Activated naive CD8-positive, alpha-beta T cell treated with anti-CD3 and anti-CD28 coated beads, Interleukin-2, amount 50 U/mL, for 24 hours (primary cell): ENCODE measurements around the gene IKZF1.

Experiments
- ATAC-seq: fragments of 150-1000 bp; cut with Tn5 transposase; one replicate; pipeline ENCODE4 v1.10.0; 2021
- DNase-seq: peaks from one replicate; pipeline ENCODE4 v3.0.0; 2021
- H3K27ac Mint-ChIP-seq: one replicate; pipeline ENCODE4 v1.8.0; 2021; ENCODE audit warnings: mild to moderate bottlenecking, mixed read lengths
- H3K27me3 Mint-ChIP-seq: one replicate; pipeline ENCODE4 v1.8.0; 2021; ENCODE audit warnings: mixed read lengths
- H3K36me3 Mint-ChIP-seq: one replicate; pipeline ENCODE4 v1.8.0; 2021; ENCODE audit warnings: low read depth, mixed read lengths
- H3K4me1 Mint-ChIP-seq: one replicate; pipeline ENCODE4 v1.8.0; 2021; ENCODE audit warnings: mixed read lengths
- H3K4me3 Mint-ChIP-seq: one replicate; pipeline ENCODE4 v1.8.0; 2021; ENCODE audit warnings: mild to moderate bottlenecking, moderate library complexity, mixed read lengths
- H3K9me3 Mint-ChIP-seq: one replicate; pipeline ENCODE4 v1.8.0; 2021; ENCODE audit warnings: mixed read lengths

IKZF1 gene

GRCh38 chr7:50296799-50297198, 7.7 kb upstream of the IKZF1 start:
- no peak for DNase-seq
- Mint-ChIP-seq H3K9me3 (no peaks in the 10 kb centered on the region), H3K27me3 (no peaks in the 10 kb centered on the region), H3K27ac (no peak overlapping the region), H3K4me3 (no peak overlapping the region), H3K4me1 (peaks cover 63% of the 10 kb centered on the region), H3K36me3 (no peaks in the 10 kb centered on the region)
- ATAC-seq, result no peak

DNA sequence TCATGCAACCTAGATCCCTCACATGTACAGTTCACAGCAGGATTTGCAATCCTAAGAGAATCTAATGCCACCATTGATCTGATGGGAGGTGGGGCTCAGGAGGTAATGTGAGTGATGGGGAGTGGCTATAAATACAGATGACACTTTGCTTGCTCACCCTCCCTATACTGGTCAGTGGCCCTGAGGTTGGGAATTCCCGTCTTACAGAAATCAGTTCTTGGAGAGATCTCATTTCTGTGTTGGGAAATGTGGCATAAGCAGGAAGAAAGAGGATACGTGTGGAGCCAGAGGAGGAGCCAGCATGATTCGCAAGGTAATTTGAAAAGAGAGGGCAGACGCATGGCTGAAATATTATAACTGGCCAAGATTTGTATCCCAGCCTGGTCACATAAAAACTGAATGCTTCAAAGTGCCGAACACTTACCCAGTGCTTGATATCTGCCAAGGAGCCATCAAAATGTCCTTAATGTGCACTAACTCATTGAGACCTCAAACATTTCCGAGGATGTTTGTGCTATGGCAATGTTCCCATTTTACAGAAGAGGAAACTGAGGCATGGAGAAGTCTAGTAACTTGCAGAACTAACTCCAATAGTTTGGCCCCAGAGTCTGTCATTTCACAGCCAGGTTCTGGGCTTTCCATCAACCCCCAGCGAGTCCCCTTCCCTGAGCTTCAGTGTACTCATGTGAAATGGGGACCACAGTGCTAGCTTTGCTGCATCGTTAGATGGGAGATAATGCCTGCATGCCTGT, 5.5 kb upstream of the IKZF1 start:
- H3K4me1 Mint-ChIP-seq, result peaks cover 55% of the 10 kb centered on the region
- no peaks in the 10 kb centered on the region for H3K9me3 Mint-ChIP-seq
- H3K36me3 Mint-ChIP-seq, result no peaks in the 10 kb centered on the region
- DNase-seq (no peak), ATAC-seq (no peak)
- H3K27me3 Mint-ChIP-seq, result no peaks in the 10 kb centered on the region
- H3K4me3 Mint-ChIP-seq, result no peak overlapping the region
- H3K27ac Mint-ChIP-seq, result no peak overlapping the region

- peaks cover 49% of the 10 kb centered on the region for H3K4me1 Mint-ChIP-seq
- no peak for ATAC-seq
- H3K9me3 Mint-ChIP-seq, result no peaks in the 10 kb centered on the region
- H3K36me3 Mint-ChIP-seq, result peaks cover 4% of the 10 kb centered on the region
- no peak overlapping the region for H3K4me3 Mint-ChIP-seq
- DNase-seq, result no peak
- H3K27me3 Mint-ChIP-seq, result no peaks in the 10 kb centered on the region
- peak overlapping the region; percentile 41 for H3K27ac Mint-ChIP-seq
Measured at GRCh38 chr7:50300336-50300735, 4.2 kb upstream of the IKZF1 start.

DNA sequence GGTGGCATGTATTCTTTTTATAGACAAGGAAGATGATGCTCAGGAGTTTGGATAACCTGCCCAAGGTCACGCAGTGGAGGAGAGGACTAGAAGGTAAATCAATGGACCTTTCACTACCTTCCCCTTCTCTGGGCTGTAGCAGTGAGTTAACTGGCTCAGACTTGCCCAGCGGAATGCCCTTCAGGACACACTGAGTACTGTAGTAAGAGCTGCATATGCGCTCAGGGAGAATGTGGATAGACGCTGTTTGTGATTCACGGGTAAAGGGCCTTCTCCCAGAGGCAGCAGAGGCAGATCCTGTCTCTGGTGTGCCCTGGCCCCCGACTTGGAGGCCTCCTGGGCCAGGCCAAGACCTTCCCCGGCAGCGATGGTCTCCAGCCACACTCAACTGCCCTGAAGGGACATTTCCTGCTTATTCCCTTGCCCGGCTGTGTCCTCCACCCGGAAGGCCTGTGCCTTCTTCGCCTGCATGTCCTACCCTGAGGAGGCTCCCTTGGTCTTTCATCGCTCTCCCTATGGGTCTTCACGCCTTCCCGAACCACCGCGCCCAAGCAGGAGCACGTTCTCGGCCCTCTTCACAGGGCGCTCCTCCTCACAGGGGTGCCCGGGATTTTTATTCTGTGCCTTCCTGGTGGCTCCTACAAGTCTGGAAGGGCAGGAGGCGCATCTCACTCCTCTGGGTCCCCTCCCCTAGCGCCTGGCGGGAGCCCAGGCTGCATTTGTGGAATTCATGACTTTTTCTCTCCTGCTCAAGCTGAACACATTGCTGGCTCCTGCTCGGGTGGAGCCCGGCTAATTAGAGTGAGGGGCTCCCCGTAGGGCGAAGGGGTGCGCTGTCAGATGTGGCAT, 1.8 kb upstream of the IKZF1 start:
- H3K9me3 Mint-ChIP-seq, result no peaks in the 10 kb centered on the region
- ATAC-seq (no peak), DNase-seq (no peak)
- peak overlapping the region; percentile 74 for H3K4me3 Mint-ChIP-seq
- no peaks in the 10 kb centered on the region for H3K27me3 Mint-ChIP-seq
- peak overlapping the region; percentile 74 for H3K27ac Mint-ChIP-seq
- peaks cover 44% of the 10 kb centered on the region for H3K4me1 Mint-ChIP-seq
- H3K36me3 Mint-ChIP-seq, result peaks cover 28% of the 10 kb centered on the region

DNA sequence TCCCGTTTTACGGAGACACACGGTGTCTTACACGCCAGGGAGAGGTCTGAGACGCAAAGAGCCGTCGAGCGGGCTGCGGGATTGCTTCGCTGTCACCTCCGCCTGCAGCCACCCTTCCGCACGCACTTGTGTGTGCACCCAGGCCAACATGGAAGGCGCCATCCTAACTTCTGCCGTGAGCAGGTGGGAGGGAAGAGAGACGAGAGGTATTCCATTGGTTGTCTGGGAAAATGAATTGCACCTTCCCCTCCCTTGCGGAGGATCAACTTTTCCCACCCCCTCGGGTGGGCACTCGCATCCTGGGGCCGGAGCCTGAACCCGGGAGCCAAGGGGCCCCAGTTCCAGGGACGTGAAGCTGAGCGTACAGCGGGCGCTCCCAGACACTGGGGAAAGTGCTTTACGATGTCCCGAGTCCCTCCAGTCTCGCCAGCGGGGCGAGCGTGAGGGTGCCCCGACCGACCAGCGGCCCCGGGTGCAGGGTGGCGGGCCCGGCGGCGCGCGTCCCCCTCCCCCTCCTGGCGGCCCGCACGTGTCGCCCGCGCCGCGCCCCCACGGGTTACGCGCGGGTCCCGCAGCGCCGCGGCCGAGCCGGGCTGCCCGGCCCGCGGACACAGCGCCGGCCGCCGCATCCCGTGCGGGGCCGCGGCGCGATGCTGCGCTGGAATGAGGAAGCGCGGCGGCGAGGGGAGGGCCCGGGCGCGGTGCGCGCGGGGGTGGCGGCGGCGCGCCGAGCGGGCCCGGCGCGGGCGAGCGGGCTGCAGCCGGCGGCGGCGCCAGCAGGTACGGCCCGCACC, 984 bp upstream of the IKZF1 start:
- Mint-ChIP-seq H3K9me3 (no peaks in the 10 kb centered on the region), H3K36me3 (peaks cover 36% of the 10 kb centered on the region), H3K4me3 (peak overlapping the region; percentile 74), H3K4me1 (peaks cover 47% of the 10 kb centered on the region), H3K27me3 (no peaks in the 10 kb centered on the region), H3K27ac (peak overlapping the region; percentile 74)
- peak; percentile 3 for ATAC-seq
- DNase-seq, result no peak

DNA sequence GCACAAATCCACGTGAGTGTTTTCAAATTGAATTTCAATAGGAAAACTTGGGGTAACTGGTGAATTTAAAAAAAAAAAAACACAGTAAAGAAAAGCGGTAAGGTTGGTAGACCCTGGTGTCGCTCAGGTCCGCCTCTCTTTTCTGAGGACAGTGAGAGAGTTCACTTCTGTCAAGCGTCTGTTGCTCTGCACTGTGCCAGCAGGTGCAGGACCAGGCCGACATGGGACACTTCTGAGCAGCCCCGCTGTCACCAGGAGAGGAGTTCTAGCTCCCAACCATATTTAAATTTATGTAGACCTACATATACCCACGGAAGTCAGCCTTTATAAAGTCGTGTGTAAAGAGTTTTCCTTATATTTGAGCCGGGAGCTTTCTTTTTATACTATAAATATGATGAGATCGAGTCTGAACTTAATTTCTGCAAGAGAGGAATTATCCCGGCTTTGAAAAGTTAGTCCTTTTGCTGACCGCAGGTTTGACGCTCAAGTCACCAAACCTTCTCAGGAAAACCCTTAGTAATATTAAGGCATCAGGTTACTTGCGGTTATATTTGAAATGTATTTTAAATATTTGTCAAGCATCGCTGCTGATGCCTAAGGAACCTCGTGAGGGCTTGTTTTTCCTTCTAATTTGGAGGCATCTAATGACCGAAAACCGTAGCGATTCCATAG, 531 bp downstream of the IKZF1 start:
- ATAC-seq (peak; percentile 51), DNase-seq (peak; percentile 61)
- peak overlapping the region; percentile 92 for H3K4me3 Mint-ChIP-seq
- peaks cover 45% of the 10 kb centered on the region for H3K4me1 Mint-ChIP-seq
- peaks cover 51% of the 10 kb centered on the region for H3K36me3 Mint-ChIP-seq
- no peaks in the 10 kb centered on the region for H3K27me3 Mint-ChIP-seq
- no peaks in the 10 kb centered on the region for H3K9me3 Mint-ChIP-seq
- H3K27ac Mint-ChIP-seq, result peak overlapping the region; percentile 96

DNA sequence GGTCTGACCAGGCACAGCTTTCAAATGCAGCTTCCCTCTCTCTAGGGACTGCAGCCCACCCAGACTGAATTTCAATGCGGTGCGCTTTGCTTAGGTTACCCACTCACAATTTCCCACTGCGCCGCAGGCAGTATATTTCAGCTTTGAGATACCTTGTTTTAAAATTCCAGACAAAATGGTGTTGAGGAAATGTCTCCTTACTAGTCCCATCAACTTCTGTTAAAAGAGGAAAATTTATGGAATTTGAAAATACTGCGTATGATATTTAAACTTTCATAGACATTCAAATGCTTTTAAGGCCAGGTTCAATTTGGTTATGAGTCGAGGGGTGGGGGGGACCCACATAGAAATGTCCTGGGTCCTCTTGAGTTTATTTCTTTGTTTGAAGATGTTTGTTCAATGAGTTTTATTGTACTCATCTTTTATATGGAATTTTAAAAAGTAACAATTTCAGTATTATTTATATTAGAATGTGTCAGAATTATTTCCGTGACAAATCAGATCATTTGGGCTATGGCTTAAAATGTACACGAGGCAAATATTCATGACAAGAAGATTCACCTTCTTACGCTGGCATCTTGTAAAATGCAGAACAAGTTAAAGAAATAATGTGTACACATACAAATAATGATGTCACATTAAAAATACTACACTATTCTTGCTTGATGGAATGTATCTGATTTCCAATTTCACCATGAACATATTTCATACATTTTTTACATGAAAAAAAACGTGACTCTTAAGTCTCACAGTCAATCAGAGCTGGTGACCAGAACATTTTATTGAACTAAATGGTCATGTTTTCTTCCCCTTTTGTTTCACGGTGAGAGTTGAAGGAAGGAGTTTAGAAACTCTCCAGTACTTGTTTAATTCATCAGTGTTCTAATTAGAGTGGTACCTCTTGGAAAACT, 1.3 kb downstream of the IKZF1 start:
- Mint-ChIP-seq H3K4me3 (peak overlapping the region; percentile 92), H3K27ac (peak overlapping the region; percentile 96), H3K4me1 (peaks cover 45% of the 10 kb centered on the region), H3K27me3 (no peaks in the 10 kb centered on the region), H3K36me3 (peaks cover 59% of the 10 kb centered on the region), H3K9me3 (no peaks in the 10 kb centered on the region)
- DNase-seq (no peak), ATAC-seq (no peak)

DNA sequence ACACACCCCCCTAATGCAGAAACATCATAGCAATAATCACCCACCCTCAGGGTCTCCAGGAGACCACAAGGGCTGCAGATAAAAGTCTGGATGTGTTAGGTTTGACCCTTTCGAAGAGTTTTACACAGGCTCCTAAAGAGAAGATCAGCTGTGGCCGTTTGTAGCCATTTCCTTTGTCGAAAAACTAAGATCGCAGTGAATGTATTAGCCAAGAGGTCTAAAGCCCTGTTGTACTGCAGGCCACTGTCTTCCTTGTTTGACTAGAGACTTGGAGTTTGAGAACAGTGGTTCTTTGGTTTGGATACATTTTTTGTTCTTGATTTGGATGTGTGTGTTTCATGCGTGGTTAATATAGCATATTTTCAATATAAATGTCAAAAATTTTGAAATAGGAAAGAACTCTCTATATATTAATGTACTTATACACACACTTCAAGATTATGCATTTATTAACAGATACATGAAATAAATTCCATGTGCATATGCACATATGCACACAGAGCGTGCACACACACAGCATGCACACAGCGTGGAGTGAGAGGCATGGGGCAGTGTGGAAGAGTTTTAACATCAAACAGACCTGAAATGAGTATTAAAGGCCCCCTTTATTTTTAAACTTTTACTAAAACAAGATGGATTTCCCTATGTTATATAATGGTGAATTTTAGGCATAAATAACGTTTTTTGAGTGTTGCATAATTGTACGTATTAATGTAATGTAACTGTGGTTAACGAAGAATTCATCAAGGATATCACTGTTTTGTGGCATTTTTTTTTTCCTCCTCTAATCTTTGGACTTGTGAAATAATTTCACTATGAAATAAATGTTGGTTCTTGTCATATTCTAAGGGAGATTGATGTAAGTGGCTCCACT, 2.2 kb downstream of the IKZF1 start:
- no peak for DNase-seq
- Mint-ChIP-seq H3K27ac (peak overlapping the region; percentile 96), H3K36me3 (peaks cover 67% of the 10 kb centered on the region), H3K27me3 (no peaks in the 10 kb centered on the region), H3K4me3 (peak overlapping the region; percentile 92), H3K9me3 (no peaks in the 10 kb centered on the region), H3K4me1 (peaks cover 41% of the 10 kb centered on the region)
- no peak for ATAC-seq

GRCh38 chr7:50307368-50308032, 3.0 kb downstream of the IKZF1 start:
- peak overlapping the region; percentile 96 for H3K27ac Mint-ChIP-seq
- peaks cover 73% of the 10 kb centered on the region for H3K36me3 Mint-ChIP-seq
- no peaks in the 10 kb centered on the region for H3K27me3 Mint-ChIP-seq
- H3K4me3 Mint-ChIP-seq, result peak overlapping the region; percentile 92
- DNase-seq (peak; percentile 67), ATAC-seq (peak; percentile 45)
- H3K9me3 Mint-ChIP-seq, result no peaks in the 10 kb centered on the region
- peaks cover 39% of the 10 kb centered on the region for H3K4me1 Mint-ChIP-seq

DNA sequence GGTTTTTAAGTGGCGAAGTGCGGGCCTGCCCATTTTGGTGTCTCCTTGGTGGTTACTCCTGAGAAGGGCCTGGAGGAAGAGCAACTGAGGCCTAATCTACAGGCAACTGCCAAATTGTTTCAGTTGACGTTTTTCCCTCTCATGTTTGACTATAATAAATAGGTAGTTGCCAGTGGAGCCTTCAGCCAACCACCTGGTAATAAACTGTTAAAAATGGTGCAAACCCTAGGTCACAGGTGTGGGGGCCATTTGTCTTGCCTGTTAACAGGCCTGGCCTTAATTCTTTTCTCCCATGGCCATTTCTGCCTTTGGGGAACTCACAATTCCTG, 3.7 kb downstream of the IKZF1 start:
- H3K4me1 Mint-ChIP-seq, result peaks cover 41% of the 10 kb centered on the region
- H3K36me3 Mint-ChIP-seq, result peaks cover 79% of the 10 kb centered on the region
- ATAC-seq (no peak), DNase-seq (no peak)
- H3K4me3 Mint-ChIP-seq, result peak overlapping the region; percentile 92
- no peaks in the 10 kb centered on the region for H3K27me3 Mint-ChIP-seq
- no peaks in the 10 kb centered on the region for H3K9me3 Mint-ChIP-seq
- H3K27ac Mint-ChIP-seq, result peak overlapping the region; percentile 96

DNA sequence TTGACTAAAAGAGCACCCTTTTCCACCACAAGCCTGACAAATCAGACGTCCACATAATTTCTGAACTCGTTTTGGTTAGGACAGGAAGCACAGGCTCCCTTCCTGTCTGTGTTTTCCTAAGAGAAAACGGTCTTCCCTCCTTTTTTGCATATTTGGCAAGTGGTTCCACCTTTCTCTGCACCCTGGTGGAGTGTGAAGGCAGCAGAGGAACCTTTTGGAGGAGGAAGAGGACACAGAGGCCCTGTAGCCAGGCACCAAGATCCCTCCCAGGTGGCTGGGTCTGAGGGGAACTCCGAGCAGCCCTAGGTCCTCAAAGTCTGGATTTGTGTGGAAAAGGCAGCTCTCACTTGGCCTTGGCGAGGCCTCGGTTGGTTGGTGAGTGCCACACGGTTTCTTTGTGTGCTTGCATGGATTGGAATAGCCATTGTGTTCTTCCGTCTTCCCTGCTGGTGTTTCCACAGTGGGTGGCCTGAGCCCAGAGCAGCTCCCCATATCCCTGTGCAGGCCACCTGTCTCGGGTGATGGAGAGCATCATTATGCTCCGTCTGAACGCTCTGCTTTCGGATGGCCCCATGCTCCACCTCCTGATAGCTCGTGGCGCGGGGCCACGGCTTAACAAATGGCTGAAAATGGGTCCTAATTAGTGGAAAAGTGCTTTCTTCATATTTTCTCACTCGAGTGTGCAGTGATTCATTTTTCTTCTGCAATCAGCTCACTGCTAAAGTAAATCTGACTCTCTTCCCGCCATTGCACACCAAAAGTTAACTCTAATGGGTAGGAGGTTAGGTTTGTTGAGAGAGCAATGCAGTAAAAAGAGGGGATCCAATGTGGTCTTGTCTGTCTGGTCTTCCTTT, 4.2 kb downstream of the IKZF1 start:
- H3K4me3 Mint-ChIP-seq, result peak overlapping the region; percentile 92
- H3K27me3 Mint-ChIP-seq, result no peaks in the 10 kb centered on the region
- no peaks in the 10 kb centered on the region for H3K9me3 Mint-ChIP-seq
- DNase-seq (peak; percentile 57), ATAC-seq (peak; percentile 47)
- peaks cover 44% of the 10 kb centered on the region for H3K4me1 Mint-ChIP-seq
- H3K36me3 Mint-ChIP-seq, result peaks cover 85% of the 10 kb centered on the region
- H3K27ac Mint-ChIP-seq, result peak overlapping the region; percentile 96

DNA sequence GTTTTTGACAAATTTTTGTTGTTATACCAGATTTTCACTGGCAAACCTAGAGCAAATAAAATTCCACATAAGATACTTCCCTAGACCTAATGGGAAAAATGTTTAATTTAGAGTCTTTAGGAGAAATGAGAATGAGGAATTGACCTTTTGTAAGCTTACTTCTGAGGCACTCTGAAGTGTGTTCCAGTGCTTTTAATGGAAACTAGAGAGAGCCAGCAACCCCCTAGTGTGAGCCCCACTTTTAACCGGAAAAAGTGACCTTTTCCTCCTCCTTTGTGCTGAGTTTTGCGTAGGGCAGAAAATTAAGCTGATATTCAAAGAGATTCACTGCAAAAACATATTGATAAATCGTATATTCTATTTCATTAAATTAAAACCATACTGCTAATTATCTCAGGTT, 5.2 kb downstream of the IKZF1 start:
- peak overlapping the region; percentile 96 for H3K27ac Mint-ChIP-seq
- peaks cover 54% of the 10 kb centered on the region for H3K4me1 Mint-ChIP-seq
- ATAC-seq (no peak), DNase-seq (no peak)
- peak overlapping the region; percentile 92 for H3K4me3 Mint-ChIP-seq
- H3K36me3 Mint-ChIP-seq, result peaks cover 93% of the 10 kb centered on the region
- no peaks in the 10 kb centered on the region for H3K9me3 Mint-ChIP-seq
- H3K27me3 Mint-ChIP-seq, result no peaks in the 10 kb centered on the region
